ENCODE data around the gene COMMD3.
"Not testable (repeated sequence)": the region's sequence is repeated elsewhere in the genome, so short reads cannot be mapped to it uniquely, and the experiment has no call there.

Gene COMMD3

DNA sequence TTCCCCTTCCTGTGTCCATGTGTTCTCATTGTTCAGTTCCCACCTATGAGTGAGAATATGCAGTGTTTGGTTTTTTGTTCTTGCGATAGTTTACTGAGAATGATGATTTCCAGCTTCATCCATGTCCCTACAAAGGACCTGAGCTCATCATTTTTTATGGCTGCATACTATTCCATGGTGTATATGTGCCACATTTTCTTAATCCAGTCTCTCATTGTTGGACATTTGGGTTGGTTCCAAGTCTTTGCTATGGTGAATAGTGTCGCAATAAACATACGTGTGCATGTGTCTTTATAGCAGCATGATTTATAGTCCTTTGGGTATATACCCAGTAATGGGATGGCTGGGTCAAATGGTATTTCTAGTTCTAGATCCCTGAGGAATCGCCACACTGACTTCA is 41.6 kb downstream of the COMMD3 start:
- not testable (repeated sequence) for H3K27me3 ChIP-seq (ENCODE audit: control insufficient read depth in 1 of 2, insufficient read depth in 2 of 2, low read length in 2 of 2); H3K4me3 ChIP-seq (ENCODE audit: low read depth in 1 of 2, low read length in 2 of 2); H3K9me3 ChIP-seq (ENCODE audit: low read length); H3K36me3 ChIP-seq (ENCODE audit: insufficient read depth, low read length); H3K27ac ChIP-seq (ENCODE audit: low read depth, low read length); H3K4me1 ChIP-seq (ENCODE audit: insufficient read depth, low read length); H3K9ac ChIP-seq (ENCODE audit: low read length)

DNA sequence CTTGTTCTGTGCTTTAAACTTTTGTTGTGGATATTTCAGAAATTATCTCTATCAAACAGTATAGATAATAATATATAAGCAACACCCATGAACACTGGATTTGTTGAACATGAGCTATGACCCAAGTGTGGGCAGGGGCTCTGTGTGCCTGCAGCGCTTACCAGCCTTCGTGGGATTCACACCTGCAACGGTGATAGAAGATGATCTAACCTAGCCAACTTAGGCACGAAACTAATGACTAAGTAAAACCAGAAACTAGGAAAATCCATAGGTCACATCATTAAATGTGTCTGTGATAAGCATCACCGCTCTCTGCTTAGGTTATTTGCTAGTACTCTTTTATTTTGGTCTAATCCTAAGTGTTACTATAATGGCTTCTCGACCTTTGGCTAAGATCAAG is 47.1 kb downstream of the COMMD3 start:
- Histone ChIP-seq H3K27ac (ENCODE audit: low read depth, low read length) (no peak overlapping the region), H3K9me3 (ENCODE audit: low read length) (no peaks in the 10 kb centered on the region), H3K4me1 (ENCODE audit: insufficient read depth, low read length) (no peaks in the 10 kb centered on the region), H3K4me3 (ENCODE audit: low read depth in 1 of 2, low read length in 2 of 2) (no peak overlapping the region), H3K9ac (ENCODE audit: low read length) (no peak overlapping the region), H3K36me3 (ENCODE audit: insufficient read depth, low read length) (no peaks in the 10 kb centered on the region), H3K27me3 (ENCODE audit: control insufficient read depth in 1 of 2, insufficient read depth in 2 of 2, low read length in 2 of 2) (no peaks in the 10 kb centered on the region)

DNA sequence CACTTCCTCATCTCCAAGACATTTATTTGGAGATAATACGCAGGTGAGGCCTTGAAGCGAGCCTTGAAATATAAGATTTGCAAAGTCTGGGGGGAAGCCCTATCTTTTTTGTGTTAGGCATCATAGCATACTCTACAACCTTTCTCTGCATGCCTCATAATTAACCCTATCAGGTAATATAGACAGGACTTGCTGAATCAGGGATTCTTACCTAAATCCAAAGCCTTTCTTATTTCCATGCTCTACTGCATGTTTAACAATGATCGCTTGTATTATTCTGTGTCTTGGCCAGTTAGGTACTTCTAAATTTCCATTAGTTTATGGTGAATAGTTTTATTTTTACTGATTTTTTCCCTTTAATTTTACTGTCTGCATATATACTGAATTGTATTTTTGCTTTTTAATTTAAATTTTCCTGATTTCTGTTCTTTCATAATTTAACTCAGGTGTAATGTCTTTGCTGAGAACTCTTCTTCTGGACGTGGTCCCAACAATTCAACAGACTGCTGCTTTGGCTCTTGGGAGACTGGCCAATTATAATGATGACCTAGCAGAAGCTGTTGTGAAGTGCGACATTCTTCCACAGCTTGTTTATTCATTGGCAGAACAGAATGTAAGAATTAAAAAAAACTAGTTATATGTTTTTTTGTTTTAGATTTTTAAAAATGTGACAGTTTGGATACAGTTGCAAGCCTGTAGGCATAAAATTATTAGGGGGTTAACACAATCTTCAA is 48.4 kb downstream of the COMMD3 start:
- no peak overlapping the region for H3K9ac ChIP-seq (ENCODE audit: low read length)
- H3K4me1 ChIP-seq (ENCODE audit: insufficient read depth, low read length): no peaks in the 10 kb centered on the region
- H3K36me3 ChIP-seq (ENCODE audit: insufficient read depth, low read length): no peaks in the 10 kb centered on the region
- H3K27ac ChIP-seq (ENCODE audit: low read depth, low read length): no peak overlapping the region
- no peak overlapping the region for H3K4me3 ChIP-seq (ENCODE audit: low read depth in 1 of 2, low read length in 2 of 2)
- no peaks in the 10 kb centered on the region for H3K27me3 ChIP-seq (ENCODE audit: control insufficient read depth in 1 of 2, insufficient read depth in 2 of 2, low read length in 2 of 2)
- H3K9me3 ChIP-seq (ENCODE audit: low read length): no peaks in the 10 kb centered on the region

DNA sequence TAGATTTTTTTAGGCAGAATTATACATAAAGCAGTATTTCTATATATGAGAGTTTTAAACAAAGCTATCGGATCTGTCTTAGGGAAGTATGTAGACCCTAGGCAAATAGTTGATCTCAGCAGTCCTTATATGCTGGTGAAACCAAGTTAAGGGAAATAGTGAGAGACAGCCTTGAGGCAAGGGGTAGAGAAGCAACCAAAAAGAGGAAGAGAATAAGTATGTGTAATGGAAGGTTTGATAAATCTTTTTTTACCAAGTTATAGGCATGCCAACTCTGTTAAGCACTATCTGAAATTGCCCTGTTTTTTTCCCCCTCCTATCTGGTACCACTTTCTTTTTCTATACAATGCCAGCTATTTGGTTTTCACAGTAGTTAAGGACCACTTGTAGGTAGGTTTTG is 49.0 kb downstream of the COMMD3 start:
- no peak overlapping the region for H3K9ac ChIP-seq (ENCODE audit: low read length)
- no peaks in the 10 kb centered on the region for H3K36me3 ChIP-seq (ENCODE audit: insufficient read depth, low read length)
- no peaks in the 10 kb centered on the region for H3K4me1 ChIP-seq (ENCODE audit: insufficient read depth, low read length)
- no peak overlapping the region for H3K27ac ChIP-seq (ENCODE audit: low read depth, low read length)
- H3K27me3 ChIP-seq (ENCODE audit: control insufficient read depth in 1 of 2, insufficient read depth in 2 of 2, low read length in 2 of 2): no peaks in the 10 kb centered on the region
- no peaks in the 10 kb centered on the region for H3K9me3 ChIP-seq (ENCODE audit: low read length)
- H3K4me3 ChIP-seq (ENCODE audit: low read depth in 1 of 2, low read length in 2 of 2): no peak overlapping the region

DNA sequence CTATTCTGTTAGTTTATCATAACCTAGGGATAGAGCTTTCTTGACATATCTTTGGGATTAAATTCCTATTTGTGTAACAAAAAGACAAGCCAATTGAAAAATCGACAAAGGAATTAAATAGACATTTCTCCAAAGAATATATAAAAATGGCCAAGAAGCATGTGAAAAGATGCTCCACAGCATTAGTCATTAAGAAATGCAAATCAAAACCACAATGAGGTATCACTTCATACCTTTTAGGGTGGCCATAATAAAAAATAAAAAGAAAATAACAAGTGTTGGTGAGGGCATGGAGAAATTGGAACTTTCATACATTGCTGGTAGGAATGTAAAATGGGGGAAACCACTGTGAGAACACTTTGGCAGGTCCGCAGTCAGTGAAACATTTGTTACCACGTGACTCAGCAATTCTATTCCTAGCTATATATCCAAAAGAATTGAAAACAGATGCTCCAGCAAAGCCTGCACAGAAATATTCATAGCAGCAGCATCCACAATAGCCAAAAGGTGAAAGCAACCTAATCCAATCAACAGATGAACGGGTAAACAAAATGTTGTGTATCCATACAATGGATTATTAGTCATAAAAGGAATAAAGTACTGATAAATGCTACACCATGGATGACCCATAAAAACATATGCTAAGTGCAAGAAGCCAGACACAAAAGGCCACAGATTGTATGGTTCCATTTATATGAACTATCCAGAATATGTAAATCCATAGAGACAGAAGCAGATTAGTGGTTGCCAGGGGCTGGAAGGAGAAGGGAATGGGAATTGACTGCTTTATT is 49.7 kb downstream of the COMMD3 start:
- no peak overlapping the region for H3K9ac ChIP-seq (ENCODE audit: low read length)
- no peak overlapping the region for H3K4me3 ChIP-seq (ENCODE audit: low read depth in 1 of 2, low read length in 2 of 2)
- H3K4me1 ChIP-seq (ENCODE audit: insufficient read depth, low read length): no peaks in the 10 kb centered on the region
- no peaks in the 10 kb centered on the region for H3K36me3 ChIP-seq (ENCODE audit: insufficient read depth, low read length)
- no peaks in the 10 kb centered on the region for H3K9me3 ChIP-seq (ENCODE audit: low read length)
- H3K27ac ChIP-seq (ENCODE audit: low read depth, low read length): no peak overlapping the region
- H3K27me3 ChIP-seq (ENCODE audit: control insufficient read depth in 1 of 2, insufficient read depth in 2 of 2, low read length in 2 of 2): no peaks in the 10 kb centered on the region

DNA sequence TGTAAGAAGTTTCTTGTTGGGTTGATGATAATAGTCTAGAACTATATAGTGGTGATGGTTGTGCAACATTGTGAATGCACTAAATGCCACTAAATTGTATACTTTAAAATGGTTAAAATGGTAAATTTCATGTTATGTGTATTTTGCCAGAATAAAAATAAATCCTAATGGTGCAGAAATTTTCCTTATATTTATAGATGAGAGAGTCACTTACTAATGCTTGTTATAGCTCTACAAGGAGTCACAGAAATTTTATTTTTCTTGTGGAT is 50.2 kb downstream of the COMMD3 start:
- no peaks in the 10 kb centered on the region for H3K9me3 ChIP-seq (ENCODE audit: low read length)
- no peaks in the 10 kb centered on the region for H3K27me3 ChIP-seq (ENCODE audit: control insufficient read depth in 1 of 2, insufficient read depth in 2 of 2, low read length in 2 of 2)
- no peak overlapping the region for H3K27ac ChIP-seq (ENCODE audit: low read depth, low read length)
- no peaks in the 10 kb centered on the region for H3K4me1 ChIP-seq (ENCODE audit: insufficient read depth, low read length)
- H3K9ac ChIP-seq (ENCODE audit: low read length): no peak overlapping the region
- no peaks in the 10 kb centered on the region for H3K36me3 ChIP-seq (ENCODE audit: insufficient read depth, low read length)
- no peak overlapping the region for H3K4me3 ChIP-seq (ENCODE audit: low read depth in 1 of 2, low read length in 2 of 2)

DNA sequence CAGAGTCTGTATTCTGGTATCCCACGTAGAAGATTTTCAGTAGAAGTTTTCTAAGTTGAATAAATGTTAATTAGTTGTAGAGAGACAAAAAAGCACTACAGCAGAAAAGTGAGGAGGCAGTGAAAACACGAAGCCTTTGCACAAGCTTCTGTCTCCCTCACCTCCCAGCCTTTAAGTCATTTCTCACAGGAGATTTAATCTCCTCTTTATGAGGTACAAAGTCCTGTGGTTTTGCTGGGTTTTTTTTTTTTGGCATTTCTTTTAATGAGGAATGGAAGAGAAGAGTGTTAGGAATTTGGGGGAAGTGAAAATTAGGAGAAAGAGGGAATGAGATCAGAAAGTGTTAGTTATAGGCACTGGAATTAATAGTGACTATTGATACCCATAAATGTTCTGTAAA is 50.6 kb downstream of the COMMD3 start:
- no peaks in the 10 kb centered on the region for H3K9me3 ChIP-seq (ENCODE audit: low read length)
- H3K27ac ChIP-seq (ENCODE audit: low read depth, low read length): no peak overlapping the region
- no peaks in the 10 kb centered on the region for H3K36me3 ChIP-seq (ENCODE audit: insufficient read depth, low read length)
- H3K4me3 ChIP-seq (ENCODE audit: low read depth in 1 of 2, low read length in 2 of 2): no peak overlapping the region
- no peaks in the 10 kb centered on the region for H3K27me3 ChIP-seq (ENCODE audit: control insufficient read depth in 1 of 2, insufficient read depth in 2 of 2, low read length in 2 of 2)
- no peak overlapping the region for H3K9ac ChIP-seq (ENCODE audit: low read length)
- no peaks in the 10 kb centered on the region for H3K4me1 ChIP-seq (ENCODE audit: insufficient read depth, low read length)

DNA sequence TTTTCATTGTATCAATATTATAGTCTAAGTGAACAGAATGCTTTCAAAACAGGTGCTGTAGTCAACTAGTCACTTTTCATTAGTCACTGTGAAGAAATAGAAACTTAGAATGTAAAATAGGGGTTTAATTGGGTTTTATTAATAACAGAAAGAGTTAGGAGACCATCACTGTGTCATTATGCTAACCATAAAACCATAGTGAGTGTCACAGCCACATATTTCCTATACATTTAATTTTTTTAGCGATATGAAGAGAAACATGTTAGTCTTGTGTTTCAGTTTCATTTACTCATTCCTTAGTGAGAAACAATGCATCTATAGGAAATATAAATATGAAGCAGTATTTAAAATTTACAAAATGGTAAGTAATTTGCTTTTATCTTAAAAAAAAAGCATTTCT is 51.3 kb downstream of the COMMD3 start:
- no peak overlapping the region for H3K9ac ChIP-seq (ENCODE audit: low read length)
- no peaks in the 10 kb centered on the region for H3K27me3 ChIP-seq (ENCODE audit: control insufficient read depth in 1 of 2, insufficient read depth in 2 of 2, low read length in 2 of 2)
- no peak overlapping the region for H3K4me3 ChIP-seq (ENCODE audit: low read depth in 1 of 2, low read length in 2 of 2)
- no peak overlapping the region for H3K27ac ChIP-seq (ENCODE audit: low read depth, low read length)
- no peaks in the 10 kb centered on the region for H3K9me3 ChIP-seq (ENCODE audit: low read length)
- no peaks in the 10 kb centered on the region for H3K4me1 ChIP-seq (ENCODE audit: insufficient read depth, low read length)
- no peaks in the 10 kb centered on the region for H3K36me3 ChIP-seq (ENCODE audit: insufficient read depth, low read length)

DNA sequence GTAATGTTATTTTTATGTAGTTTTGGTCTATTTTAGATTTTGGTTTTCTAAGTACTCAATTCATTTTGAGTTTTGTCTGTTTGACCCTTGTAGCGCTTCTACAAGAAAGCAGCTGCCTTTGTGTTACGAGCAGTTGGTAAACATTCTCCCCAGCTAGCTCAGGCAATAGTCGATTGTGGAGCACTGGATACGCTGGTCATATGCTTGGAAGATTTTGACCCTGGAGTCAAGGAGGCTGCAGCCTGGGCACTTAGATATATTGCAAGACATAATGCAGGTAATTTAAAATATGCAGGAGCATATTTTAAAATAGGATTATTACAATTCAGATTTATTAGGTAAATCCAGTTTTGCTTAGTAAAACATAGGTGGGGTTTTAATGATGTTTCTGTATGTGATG is 52.2 kb downstream of the COMMD3 start:
- no peaks in the 10 kb centered on the region for H3K4me1 ChIP-seq (ENCODE audit: insufficient read depth, low read length)
- H3K36me3 ChIP-seq (ENCODE audit: insufficient read depth, low read length): no peaks in the 10 kb centered on the region
- no peak overlapping the region for H3K4me3 ChIP-seq (ENCODE audit: low read depth in 1 of 2, low read length in 2 of 2)

DNA sequence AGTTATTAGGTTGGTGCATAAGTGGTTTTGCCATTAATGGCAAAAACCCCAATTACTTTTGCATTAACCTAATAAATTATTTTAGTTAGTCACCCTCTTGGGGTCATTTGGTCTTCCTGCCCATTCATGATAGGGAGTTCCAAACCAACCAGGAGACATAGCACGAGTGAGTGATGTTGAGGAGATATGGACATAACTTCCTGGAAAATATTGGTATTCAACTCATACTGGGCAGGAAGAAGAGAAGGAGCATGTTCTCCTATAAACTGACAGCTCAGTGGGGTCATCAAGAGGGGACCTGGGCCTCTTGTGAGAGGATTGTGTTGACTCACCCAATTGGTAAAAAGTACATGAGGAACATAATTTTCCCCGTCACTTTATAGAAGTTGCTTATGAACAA is 52.8 kb downstream of the COMMD3 start:
- no peaks in the 10 kb centered on the region for H3K27me3 ChIP-seq (ENCODE audit: control insufficient read depth in 1 of 2, insufficient read depth in 2 of 2, low read length in 2 of 2)
- no peak overlapping the region for H3K9ac ChIP-seq (ENCODE audit: low read length)
- H3K9me3 ChIP-seq (ENCODE audit: low read length): no peaks in the 10 kb centered on the region
- H3K4me1 ChIP-seq (ENCODE audit: insufficient read depth, low read length): no peaks in the 10 kb centered on the region
- no peak overlapping the region for H3K27ac ChIP-seq (ENCODE audit: low read depth, low read length)
- H3K4me3 ChIP-seq (ENCODE audit: low read depth in 1 of 2, low read length in 2 of 2): no peak overlapping the region
- no peaks in the 10 kb centered on the region for H3K36me3 ChIP-seq (ENCODE audit: insufficient read depth, low read length)

More for the DNA sequence above, 52.2 kb downstream of the COMMD3 start:
- Histone ChIP-seq H3K9ac (ENCODE audit: low read length) (no peak overlapping the region), H3K27me3 (ENCODE audit: control insufficient read depth in 1 of 2, insufficient read depth in 2 of 2, low read length in 2 of 2) (no peaks in the 10 kb centered on the region), H3K9me3 (ENCODE audit: low read length) (no peaks in the 10 kb centered on the region), H3K27ac (ENCODE audit: low read depth, low read length) (no peak overlapping the region)

DNA sequence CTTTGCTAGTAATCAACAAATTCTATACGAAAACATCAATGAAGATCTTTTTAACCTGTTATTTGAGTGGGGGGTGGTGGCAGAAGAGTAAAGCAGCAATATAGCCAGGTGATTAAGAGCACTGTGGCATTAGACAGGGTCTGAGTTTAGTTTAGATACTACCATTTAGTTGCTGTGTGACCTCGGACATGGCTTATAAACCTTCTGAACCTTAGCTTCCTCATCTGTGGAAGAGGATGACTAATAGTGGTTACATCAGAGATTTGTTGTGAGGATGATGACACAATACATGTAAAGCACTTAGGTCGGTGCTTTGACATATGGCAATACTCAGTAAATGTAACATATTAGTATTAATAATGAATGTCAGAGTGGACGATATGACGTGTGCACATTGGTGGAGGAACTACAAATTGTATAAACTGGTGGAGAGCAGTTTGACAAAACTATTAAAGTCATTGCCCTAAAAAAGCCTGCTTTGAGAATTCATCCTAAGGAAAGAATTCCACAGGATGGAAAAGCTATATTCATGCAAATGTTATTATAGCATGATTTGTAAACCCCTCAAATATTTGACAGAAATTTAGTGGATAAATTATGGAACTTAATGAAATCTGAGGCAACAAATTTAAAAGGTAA is 53.4 kb downstream of the COMMD3 start:
- Histone ChIP-seq H3K9me3 (ENCODE audit: low read length) (no peaks in the 10 kb centered on the region), H3K27me3 (ENCODE audit: control insufficient read depth in 1 of 2, insufficient read depth in 2 of 2, low read length in 2 of 2) (no peaks in the 10 kb centered on the region), H3K4me1 (ENCODE audit: insufficient read depth, low read length) (no peaks in the 10 kb centered on the region), H3K27ac (ENCODE audit: low read depth, low read length) (no peak overlapping the region), H3K36me3 (ENCODE audit: insufficient read depth, low read length) (no peaks in the 10 kb centered on the region), H3K9ac (ENCODE audit: low read length) (no peak overlapping the region), H3K4me3 (ENCODE audit: low read depth in 1 of 2, low read length in 2 of 2) (no peak overlapping the region)

All from muscle layer of colon (tissue), 2 donors.